ENCODE measurements around the gene UXS1. TPM values are rescaled to one million over a fixed set of nuclear protein-coding genes. Genes with fewer than 3 reads are reported as not detected.

UXS1 gene
- total RNA-seq, 4 donors from 2014 or later: 23.5 to 40.4 (median 33.1) TPM

DNA sequence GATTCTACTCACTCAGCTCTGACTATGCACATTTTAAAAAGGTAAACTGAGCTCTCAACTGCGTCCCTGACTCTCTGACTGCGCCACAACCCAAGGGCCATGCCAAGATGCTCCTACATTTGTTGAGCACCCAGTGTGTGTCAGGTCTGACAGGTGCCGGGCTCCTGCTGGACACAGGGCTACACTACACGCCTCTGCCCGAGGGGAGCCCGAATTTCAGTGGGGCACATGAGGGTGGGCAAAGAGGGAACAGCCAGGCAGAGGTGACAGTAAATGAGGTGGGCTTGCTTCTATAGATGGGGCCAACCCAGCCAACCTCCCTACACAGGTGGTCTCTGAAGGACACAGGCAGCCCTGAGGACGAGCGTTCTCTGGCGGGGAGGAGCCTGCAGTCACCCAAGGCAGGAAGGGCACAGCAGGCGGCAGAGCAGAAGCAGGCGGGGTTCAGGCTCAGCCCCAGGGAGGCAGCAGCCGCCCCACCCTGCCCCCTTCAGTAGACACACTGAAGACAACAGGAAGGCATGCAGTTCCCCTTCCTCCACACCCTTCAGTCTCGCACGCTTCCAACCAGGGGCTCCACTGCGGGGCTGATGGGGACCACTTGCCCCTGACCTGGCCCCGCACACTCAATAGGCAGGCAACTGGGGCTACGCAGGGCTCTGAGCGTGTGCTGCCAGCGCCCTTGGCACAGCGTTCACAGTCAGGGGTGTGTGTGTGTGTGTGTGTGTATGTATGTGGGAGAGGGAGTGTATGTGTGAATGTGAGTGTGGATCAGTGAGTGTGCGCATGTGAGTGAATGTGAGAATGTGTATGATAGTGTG, 98.4 kb downstream of the UXS1 start:
- TF ChIP-seq POLR2A (IDR thresholded peaks at IDR 0.05) (peak in 1 of 4 donors; percentile 30), CTCF (IDR thresholded peaks at IDR 0.05) (no peak)
- 88 to 91% methylated on average over 13 to 14 of the region's 21 CpGs for WGBS, 2 donors
- DNase-seq: no peak
- Histone ChIP-seq H3K36me3 (peaks cover 0 to 85% (median 0%) of the 10 kb centered on the region in 3 donors), H3K27me3 (no peaks in the 10 kb centered on the region), H3K9me3 (no peaks in the 10 kb centered on the region), H3K4me1 (no peaks in the 10 kb centered on the region), H3K27ac (peak overlapping the region in 2 of 4 donors; percentile 51 to 55), H3K4me3 (peak overlapping the region in 1 of 4 donors; percentile 18)
- intact Hi-C loops (cut with DNase I): loop anchor here (10.0 kb wide), 1 partner anchor 511 kb away; no protein-coding TSS in a partner anchor

- no peaks in the 10 kb centered on the region for H3K4me1 ChIP-seq
- no peak for TF ChIP-seq CTCF (IDR thresholded peaks at IDR 0.05)
- intact Hi-C loops (cut with DNase I): loop anchor here (10.0 kb wide), 1 partner anchor 509 kb away; no protein-coding TSS in a partner anchor
- 80 to 81% methylated on average over 4 to 12 of the region's 13 CpGs for WGBS, 2 donors
- peaks cover 0 to 71% (median 0%) of the 10 kb centered on the region in 3 donors for H3K36me3 ChIP-seq
- no peak overlapping the region for H3K4me3 ChIP-seq
- no peaks in the 10 kb centered on the region for H3K27me3 ChIP-seq
- H3K27ac ChIP-seq: no peak overlapping the region
- DNase-seq: no peak
- no peaks in the 10 kb centered on the region for H3K9me3 ChIP-seq
Observed at GRCh38 chr2:106094131-106094841, 99.8 kb downstream of the UXS1 start.

GRCh38 chr2:106090916-106091618, 103.0 kb downstream of the UXS1 start:
- intact Hi-C loops (cut with DNase I): loop anchor here (10.0 kb wide), 1 partner anchor 506 kb away; no protein-coding TSS in a partner anchor
- no peaks in the 10 kb centered on the region for H3K9me3 ChIP-seq
- 91 to 99% methylated on average over 3 of the region's 4 CpGs for WGBS, 2 donors
- peaks cover 0 to 45% (median 0%) of the 10 kb centered on the region in 3 donors for H3K36me3 ChIP-seq
- no peak overlapping the region for H3K4me3 ChIP-seq
- TF ChIP-seq CTCF (IDR thresholded peaks at IDR 0.05): no peak
- TF ChIP-seq POLR2A (IDR thresholded peaks at IDR 0.05): no peak
- H3K4me1 ChIP-seq: no peaks in the 10 kb centered on the region
- H3K27me3 ChIP-seq: no peaks in the 10 kb centered on the region
- H3K27ac ChIP-seq: no peak overlapping the region
- DNase-seq: no peak

GRCh38 chr2:106089611-106090010, 104.5 kb downstream of the UXS1 start:
- H3K9me3 ChIP-seq: no peaks in the 10 kb centered on the region
- no peak overlapping the region for H3K4me3 ChIP-seq
- no peak for TF ChIP-seq CTCF (IDR thresholded peaks at IDR 0.05)
- no peak for TF ChIP-seq POLR2A (IDR thresholded peaks at IDR 0.05)
- H3K27ac ChIP-seq: no peak overlapping the region
- no peaks in the 10 kb centered on the region for H3K4me1 ChIP-seq
- no peak for DNase-seq
- intact Hi-C loops (cut with DNase I): loop anchor here (10.0 kb wide), 1 partner anchor 505 kb away; no protein-coding TSS in a partner anchor
- peaks cover 0 to 31% (median 0%) of the 10 kb centered on the region in 3 donors for H3K36me3 ChIP-seq
- no peaks in the 10 kb centered on the region for H3K27me3 ChIP-seq
- WGBS, 2 donors: 50% methylated on average over 1 of the region's 1 CpG; no CpG with 5 or more reads in 1 of the 2 donors
